Femur (tissue), 1 donor: ENCODE measurements around the gene TADA2B.
"Not testable (repeated sequence)": the region's sequence is repeated elsewhere in the genome, so short reads cannot be mapped to it uniquely, and the experiment has no call there.

Source experiments
- DNase-seq: peaks from one replicate; pipeline ENCODE4 v3.0.0-alpha.2; 2017

The TADA2B gene

DNA sequence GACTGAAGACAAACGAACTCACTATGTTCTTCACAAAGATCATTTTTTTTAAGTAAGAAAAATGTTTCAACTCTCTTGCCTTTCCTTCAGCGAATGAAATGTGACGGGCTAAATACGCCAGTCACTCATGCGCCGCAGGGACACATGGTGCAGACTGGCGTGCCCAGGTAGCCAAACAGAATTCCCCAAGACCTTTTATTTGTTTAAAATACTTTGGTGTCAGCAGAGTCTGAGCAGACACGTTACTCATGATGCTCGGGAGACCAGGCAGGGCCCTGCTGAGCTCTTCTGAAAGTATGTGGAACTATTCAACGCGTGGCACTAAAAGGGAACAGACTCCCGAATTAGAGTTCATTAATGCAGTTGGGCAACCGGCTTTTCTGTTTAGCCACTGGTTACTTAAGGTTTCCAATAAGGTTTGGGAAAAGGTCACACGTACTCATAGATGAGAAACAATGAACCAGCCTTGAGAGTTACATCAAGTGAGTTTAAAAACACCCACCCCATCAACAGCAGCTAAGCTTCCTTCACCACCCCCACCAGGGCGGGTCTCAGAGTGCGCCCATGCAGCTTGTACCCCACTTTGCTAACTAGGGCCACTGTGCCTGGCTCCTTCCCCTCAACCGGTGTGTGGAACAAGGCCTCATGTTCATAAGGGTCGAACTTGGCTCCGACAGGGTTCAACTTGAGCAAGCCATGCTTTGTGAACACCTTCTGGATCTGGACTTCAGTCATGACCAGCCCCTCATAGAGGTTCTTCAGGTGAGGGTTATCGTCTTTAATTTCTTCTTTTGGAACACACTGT, 17.4 kb downstream of the TADA2B start:
- no peak for DNase-seq

DNA sequence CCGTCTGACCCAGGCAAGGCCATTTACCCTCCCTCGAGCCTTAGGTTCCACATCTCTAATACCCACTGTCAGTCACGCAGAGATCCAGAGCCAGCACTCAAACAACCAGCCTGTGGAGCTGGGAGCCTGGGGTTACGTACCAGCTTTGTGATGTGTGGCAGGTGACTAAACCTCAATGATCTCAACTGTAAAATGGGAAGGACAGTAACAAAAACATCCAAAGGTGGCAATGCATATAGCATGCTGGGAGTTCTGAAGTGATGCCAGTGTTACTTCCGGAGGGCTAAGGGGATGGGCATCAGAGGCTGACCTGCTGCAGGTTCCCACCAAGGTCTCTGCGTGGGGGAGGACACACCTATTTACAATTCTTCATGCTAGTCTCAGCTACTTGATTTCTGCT, 18.6 kb downstream of the TADA2B start:
- no peak for DNase-seq

DNA sequence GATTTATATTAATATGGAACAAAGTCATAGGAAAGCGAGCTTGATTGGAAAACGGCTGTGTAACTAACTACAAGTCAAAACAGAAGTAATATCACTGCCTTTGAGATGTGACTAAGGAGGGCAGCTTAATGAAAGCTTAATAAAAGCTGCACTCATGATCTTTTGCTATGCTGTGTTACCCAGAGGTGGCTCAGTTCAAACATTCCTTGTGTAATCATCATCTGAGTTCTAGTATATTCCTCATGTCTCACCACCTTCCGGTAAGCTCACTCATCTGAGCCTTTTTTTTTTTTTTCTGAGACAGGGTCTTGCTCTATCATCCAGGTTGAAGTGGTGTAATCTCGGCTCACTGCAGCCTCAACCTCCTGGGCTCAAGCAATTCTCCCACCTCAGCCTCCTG, 19.6 kb downstream of the TADA2B start:
- DNase-seq = no peak

DNA sequence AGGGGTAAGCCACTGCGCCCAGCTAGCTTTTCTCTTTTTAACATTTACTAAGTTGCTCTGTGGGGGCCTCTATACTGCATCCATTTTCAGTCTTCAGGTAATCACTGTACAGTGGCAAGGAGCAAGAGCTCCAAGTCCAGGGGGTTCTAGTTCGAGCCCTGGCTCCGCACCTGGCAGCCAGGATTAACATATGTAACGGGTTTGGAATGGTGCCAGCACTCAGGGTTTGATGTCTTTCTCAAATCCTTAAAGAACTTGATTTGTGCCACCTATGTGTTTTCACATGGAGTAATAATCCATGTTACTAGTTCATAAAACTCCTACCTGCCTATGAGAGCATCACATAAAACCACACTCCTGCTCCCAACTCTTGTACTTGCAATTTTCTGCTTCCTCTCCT, 20.2 kb downstream of the TADA2B start:
- no peak for DNase-seq

DNA sequence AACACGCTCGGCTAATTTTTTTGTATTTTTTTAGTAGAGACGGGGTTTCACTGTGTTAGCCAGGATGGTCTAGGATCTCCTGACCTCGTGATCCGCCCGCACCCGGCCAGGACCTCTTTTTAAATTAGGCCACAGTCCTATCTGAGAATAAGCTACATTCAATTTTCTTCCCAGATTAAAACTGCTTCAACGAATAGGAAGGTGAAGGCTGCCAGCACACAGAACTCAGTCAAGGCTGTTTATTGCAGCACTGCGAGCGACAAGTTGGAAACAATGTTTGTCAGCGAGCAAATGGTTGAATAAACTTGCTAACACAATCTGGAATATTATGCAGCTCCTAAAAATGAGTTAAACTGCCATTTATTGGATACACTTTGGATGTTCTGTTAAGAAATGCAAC, 22.8 kb downstream of the TADA2B start:
- DNase-seq = no peak

DNA sequence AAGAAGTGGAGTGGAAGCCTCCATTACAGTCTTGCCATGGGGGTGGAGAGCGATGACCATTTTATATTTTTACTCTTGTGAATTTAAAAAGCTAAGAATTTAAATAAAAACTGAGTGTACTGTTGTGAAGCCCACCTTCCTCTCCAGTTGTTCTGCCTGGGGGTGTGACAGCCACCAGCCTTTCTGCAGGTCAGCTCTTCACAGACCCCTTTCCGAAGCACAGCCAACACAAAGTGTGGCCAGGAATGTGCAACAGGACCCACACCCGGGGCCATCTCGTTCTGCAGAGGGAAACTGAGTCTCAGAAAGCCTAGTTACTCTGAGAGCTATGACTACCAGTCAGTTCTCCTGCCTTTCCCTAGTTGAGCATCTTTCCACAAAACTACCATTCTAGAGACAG, 23.3 kb downstream of the TADA2B start:
- no peak for DNase-seq

DNA sequence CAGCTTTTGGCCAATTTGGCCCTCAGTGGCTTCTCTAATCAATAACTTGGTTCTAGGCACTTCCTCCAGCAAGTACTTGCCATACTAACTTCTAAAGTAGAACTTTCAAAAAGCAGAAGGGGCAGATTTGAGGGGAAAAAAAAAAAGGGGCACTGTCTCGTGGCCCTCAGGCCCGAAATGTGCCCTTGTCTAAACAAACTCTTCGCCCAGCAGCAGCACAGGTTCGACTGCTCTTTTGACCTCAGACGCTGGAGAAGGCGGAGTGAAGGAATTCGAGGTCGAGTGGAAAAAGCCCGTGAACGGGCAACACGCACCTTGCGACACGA, 23.9 kb downstream of the TADA2B start:
- no peak for DNase-seq

DNA sequence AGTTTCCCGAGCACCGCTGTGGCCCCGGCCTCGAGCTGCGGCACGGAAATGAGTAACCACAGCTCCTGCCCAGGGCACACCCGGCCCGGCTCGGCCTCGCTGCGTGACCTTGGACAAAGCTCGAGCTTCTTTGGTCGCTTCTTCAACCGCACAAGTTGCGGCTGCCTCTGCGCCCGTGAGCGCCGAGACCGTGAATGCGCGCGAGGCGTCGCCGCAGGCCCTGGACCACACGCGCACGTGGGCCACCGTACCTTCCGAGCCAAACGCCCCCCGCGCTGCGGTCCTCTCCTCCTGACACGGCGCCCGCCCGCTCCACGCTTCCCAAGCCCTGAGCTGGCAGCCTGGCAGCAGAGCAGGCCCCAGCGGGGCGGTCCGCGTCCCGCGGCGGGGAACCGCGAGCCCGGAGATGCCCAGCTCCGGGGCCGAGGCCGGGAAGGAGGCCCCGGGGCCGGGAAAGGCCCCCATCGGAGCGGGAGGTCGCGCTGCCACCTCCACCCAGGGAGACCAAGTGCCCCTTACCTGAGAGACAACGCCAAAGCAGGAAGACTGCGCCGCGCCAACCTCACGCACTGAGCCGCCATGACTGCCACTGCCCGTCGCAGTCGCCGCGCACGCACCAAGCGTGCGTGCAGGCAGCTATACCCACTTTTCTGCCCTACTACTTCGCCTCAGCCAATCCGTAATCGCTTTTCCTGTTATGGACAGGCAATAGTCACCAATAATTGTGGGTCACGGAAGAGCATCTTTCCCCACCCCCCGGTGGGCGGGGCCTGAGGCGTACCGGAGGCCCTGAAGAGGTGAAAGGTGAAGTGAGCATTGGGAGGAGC, 24.5 kb downstream of the TADA2B start, which contains the start of gene GRPEL1:
Gene GRPEL1 (minus strand): TSS at position 613 of the 827 bp plus-strand sequence. CDS start 32 bp downstream, at position 581.
- DNase-seq = peak; percentile 100

DNA sequence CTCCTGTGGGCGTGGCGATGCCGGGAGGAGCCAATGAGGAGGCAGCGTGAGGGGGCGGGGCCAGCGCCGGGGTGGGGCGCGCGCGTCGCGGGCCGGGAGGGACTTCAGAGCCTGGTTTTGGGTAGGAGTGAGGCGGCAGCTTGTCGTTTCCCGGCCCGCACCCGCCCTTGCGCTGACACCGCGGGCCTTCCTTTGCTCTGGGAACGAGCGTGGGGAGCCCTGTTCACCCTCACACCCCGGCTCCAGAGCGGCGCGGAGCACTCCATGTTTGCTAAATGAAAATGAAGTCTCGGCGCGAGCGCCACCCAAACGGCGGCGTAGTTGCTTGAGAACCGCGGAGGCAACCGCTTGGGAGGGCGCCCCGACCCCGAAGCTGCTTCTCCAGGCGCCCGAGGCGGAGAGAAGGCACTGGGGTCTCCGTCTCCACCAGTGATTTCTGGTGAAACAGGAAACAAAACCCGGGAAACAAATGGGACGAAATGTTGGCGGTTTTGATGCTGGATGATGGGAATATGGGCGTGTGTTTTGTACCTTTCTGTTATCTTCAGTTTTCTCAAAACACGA, 25.2 kb downstream of the TADA2B start:
- DNase-seq = no peak

DNA sequence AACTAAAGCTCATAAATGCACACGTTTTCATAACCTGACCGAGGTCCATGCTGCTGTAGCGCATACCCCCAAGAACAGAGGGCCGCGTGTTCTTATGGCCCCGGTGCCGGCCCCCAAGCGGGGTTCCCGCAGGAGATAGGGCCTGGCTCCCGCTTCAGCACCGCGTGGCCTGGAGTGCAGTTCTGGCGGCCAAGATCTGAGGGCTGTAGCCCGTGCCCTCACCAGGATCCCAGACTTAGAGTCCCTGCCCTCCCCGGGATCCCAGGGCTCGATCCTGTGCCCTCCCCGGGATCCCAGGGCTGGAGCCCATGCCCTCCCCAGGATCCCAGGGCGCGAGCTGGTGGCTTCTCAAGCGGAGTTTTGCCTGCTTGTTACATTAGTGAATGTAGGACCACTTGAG, 25.7 kb downstream of the TADA2B start:
- no peak for DNase-seq

DNA sequence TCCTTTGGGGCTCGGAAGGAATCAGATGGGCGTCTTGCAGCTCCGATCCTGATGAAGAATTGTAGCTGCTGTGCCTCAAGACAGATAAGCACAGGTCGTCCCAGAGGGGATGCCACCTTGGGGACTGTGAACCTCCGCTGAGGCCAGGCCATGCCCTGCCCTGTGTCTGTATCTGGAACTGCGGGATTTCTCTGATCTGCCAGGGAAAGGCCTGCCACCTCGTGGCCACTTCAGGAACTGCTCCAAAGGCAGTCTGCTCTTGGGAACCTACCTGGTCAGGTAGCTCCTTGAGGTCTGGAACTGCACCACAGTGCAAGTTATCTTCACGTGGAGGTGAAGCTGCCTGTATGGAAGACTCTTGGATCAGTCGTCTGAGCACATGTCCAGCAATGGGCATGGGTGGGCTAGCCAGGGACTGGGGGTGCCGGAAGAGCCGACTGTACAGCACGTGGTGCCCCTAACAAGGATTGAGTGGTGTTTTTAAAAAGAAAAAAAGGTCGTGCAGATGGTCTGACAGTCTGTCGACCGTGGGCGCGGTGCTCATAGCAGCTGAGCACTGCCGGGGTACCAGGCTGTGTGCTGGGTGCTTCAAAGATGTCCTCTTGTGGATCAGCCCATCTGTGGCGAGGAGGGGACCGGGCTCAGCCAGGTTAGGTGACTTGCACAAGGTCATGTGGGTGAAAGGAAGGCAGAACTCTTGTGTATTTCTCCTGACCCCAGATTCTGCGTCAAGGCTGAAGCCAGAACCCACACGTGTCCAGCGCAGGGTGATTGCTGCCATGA, 27.7 kb downstream of the TADA2B start:
- DNase-seq = peak; percentile 82

DNA sequence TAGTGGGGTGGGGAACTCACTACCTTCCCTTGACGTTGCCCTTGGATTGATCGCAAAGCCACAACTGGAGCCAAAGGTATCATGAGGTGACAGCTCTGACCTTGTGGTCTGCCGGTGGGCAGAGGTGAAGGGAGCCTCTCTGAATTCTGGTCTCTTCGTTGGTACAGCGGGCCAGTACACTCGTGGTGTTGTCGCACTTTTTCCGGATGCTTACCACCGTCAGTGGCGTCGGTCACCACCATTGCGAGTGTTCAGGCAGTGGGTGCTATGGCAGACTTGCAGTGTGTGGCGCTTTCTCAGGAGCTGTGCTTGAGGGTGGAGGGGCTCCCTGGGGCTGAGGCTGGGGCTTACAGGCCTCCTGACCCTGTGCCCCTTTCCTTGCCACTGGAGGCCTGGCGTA, 29.9 kb downstream of the TADA2B start:
- no peak for DNase-seq

DNA sequence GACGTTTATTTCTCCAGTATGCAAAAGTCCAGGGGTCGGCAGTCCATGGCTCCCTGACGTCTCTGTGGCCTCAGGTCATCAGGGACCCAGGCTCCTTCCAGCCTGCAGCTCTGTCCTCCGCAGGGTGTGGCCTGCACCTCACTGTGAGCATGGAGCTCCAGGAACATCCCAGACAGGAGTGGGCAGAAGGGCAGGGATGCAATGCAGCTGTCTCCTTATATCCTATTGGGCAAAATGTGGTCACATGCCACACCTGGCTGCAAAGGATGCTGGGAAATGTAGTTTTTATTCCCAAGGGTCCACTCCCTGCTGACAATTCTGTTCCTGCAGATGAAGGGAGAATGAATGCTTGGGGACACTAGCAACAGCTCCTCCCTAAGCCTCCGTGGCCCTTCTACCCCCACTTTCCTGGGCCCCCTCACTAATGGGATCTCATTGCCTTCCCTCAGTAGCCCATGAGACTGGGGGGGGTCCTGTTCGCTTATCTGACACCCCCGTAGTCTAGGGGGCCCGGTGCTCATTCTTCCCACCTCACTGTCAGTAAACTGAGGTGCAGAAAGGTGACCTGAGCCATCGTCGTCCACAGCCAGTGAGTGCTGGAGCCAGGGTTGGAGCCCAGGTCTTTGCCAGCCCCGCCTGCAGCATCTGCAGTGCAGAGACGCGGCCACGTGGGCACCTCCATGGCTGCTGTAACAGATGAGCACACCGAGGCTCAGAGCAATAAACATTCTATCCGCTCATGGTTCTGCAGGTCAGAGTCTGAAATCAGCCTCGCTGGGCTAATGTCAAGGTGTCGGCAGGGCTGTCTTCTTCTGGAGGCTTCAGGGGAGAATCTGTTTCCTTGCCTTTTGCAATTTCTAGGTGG, 30.6 kb downstream of the TADA2B start:
- no peak for DNase-seq

DNA sequence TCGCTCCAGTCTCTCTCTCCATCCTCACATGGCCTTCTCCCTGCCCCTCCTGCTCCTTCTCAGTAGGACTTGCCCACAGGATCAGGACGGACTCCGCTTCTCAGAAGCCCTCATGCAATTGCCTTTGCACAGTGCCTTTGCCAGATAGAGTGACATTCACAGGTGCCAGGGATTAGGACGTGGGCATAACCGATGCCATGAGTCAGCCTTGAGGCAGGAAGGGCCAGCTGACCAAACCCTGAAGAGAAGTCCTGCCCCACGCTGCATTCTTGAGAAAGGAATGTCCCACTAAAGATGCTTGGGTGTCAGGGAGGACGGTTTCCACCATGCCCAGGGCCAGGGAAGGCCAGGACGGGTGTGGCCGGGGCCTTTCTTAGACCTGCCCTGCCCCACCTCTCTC, 31.3 kb downstream of the TADA2B start:
- peak; percentile 61 for DNase-seq

DNA sequence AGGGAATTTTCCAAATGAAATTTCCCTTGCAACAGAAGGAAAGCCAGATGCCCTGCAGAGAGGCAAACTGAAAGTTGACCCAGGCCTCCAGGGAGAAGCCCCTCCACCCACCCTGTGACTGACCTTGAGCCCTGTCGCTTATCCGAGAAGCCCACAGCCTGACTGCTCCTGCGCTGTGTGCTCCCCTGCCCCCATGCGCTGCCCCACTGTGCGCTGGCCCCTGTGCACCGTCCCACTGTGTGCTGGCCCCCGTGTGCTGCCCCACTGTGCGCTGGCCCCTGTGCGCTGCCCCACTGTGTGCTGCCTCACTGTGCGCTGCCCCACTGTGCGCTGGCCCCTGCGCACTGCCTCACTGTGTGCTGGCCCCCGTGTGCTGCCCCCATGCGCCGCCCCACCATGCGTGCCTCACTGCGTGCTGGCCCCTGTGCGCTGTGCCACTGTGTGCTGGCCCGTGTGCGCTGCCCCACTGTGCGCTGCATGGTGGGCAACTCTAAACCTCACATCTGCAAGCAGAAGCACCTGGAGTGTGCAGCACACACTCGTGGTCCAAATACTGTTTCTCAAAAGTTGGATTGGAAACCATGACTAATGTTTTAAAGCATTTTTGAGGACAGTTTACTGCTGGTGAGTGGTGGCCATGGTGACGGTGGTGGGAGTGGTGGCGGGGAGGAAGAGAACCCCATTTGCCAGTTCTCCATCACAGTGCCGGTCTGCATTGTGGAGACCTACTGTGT, 33.0 kb downstream of the TADA2B start:
- no peak for DNase-seq

DNA sequence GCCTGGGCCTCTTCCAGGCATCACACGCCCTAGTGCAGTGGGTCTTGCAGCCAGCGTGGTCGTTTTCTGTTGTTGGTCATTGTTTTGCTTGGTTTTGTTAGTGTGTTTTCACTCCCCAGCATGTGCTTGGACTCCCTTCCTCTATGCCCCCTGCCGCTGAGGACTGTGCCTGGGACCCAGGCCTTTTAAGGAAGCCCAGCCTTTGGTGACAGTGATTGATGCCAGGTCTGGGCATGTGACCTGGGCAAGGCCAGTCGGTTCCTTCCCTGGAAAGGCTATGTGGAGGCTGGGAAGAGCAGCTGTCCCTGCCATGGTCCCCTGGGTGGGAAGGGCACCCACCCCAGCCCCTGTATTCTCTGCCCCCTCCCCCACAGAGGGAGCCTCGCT, 33.5 kb downstream of the TADA2B start:
- DNase-seq = no peak

DNA sequence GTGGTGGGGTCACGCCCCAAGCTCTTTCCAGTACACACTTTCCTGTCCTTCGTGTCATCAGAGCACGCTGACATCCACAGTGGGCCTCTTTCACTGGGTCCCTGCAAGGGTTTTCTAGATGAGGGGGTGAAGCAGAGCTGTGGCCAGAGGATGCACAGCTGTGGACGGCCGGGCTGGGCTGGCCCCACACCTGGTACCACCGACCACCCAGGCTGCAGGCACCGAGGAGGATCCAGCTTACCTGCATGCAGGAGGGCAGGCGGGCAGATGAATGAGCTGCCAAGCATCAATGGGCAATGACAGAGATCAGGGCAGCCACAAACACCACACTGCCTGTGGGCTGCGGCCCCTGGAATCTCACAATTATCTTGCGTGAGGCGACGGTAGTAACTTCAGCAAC, 34.2 kb downstream of the TADA2B start:
- DNase-seq = no peak

DNA sequence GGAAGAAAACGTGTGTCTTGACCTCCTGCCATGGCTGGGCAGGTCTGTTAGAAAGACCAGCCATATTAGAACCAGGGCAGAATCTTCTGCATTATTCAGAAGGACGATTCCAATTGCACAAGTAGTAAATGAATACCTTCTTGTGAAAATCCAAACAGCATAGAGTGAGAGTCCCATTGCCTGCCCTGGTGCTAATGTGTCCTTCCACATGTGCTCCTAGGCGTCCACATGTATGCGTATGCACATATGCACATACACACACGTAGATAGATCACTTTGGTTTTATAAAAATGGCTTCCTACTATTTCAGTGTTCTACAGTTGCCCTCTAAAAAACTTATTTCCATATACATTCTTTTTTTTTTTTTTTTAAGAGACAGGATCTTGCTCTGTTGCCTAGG, 34.9 kb downstream of the TADA2B start:
- no peak for DNase-seq

DNA sequence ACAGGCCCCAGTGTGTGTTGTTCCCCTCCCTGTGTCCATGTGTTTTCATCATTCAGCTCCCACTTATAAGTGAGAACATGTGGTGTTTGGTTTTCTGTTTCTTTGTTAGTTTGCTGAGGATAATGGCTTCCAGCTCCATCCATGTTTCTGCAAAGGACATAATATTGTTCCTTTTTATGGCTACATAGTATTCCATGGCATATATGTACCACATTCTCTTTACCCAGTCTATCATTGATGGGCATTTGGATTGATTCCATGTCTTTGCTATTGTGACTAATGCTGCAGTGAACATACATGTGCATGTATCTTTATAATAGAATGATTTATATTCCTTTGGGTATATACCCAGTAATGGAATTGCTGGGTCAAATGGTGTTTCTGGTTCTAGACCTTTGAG, 36.3 kb downstream of the TADA2B start:
- DNase-seq = not testable (repeated sequence)

DNA sequence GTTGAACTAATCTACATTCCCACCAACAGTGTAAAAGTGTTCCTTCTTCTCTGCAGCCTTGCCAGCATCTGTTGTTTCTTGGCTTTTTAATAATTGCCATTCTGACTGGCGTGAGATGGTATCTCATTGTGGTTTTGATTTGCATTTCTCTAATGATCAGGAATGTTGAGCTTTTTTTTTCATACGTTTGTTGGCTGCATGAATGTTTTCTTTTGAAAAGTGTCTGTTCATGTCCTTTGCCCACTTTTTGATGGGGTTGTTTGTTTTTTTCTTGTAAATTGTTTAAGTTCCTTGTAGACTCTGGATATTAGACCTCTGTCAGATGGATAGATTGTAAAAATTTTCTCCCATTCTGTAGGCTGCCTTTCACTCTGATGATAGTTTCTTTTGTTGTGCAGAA, 36.7 kb downstream of the TADA2B start:
- DNase-seq = not testable (repeated sequence)
